Measurements from ENCODE around the gene TTC14. TPM values are rescaled to one million over a fixed set of nuclear protein-coding genes. Genes with fewer than 3 reads are reported as not detected.

Gene TTC14
- total and polyA plus RNA-seq, 2 of the 4 experiments (the other 2 are of a cell fraction), result 16.9 to 38.5 TPM

- TF ChIP-seq RAD21 (IDR thresholded peaks at IDR 0.05; ENCODE audit: low read length), result no peak
- TF ChIP-seq CHD1 (IDR thresholded peaks at IDR 0.05; ENCODE audit: low read depth, low read length), result no peak
- no peak for TF ChIP-seq FOS (IDR thresholded peaks at IDR 0.05; ENCODE audit: low read depth, low read length)
- no peak for TF ChIP-seq BHLHE40 (IDR thresholded peaks at IDR 0.05; ENCODE audit: low read depth, low read length)
- TF ChIP-seq, protein P1, sequence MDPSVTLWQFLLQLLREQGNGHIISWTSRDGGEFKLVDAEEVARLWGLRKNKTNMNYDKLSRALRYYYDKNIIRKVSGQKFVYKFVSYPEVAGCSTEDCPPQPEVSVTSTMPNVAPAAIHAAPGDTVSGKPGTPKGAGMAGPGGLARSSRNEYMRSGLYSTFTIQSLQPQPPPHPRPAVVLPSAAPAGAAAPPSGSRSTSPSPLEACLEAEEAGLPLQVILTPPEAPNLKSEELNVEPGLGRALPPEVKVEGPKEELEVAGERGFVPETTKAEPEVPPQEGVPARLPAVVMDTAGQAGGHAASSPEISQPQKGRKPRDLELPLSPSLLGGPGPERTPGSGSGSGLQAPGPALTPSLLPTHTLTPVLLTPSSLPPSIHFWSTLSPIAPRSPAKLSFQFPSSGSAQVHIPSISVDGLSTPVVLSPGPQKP (IDR thresholded peaks at IDR 0.05; ENCODE audit: borderline replicate concordance, low read depth, low read length), result no peak
- TF ChIP-seq, protein P2, sequence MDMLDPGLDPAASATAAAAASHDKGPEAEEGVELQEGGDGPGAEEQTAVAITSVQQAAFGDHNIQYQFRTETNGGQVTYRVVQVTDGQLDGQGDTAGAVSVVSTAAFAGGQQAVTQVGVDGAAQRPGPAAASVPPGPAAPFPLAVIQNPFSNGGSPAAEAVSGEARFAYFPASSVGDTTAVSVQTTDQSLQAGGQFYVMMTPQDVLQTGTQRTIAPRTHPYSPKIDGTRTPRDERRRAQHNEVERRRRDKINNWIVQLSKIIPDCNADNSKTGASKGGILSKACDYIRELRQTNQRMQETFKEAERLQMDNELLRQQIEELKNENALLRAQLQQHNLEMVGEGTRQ (IDR thresholded peaks at IDR 0.05; ENCODE audit: low read depth, low read length), result no peak
- no peak for TF ChIP-seq CEBPB (IDR thresholded peaks at IDR 0.05; ENCODE audit: low read depth, low read length)
- TF ChIP-seq MXI1 (IDR thresholded peaks at IDR 0.05; ENCODE audit: borderline replicate concordance, low read depth, low read length), result no peak
- no peak for TF ChIP-seq RCOR1 (IDR thresholded peaks at IDR 0.05; ENCODE audit: insufficient replicate concordance, low read length)
- TF ChIP-seq MAFK (IDR thresholded peaks at IDR 0.05; ENCODE audit: low read depth, low read length), result no peak
- no peak for TF ChIP-seq RFX5 (IDR thresholded peaks at IDR 0.05; ENCODE audit: low read depth, low read length)
- no peak for TF ChIP-seq CTCF (conservative IDR thresholded peaks at IDR 0.05; ENCODE audit: low read depth, low read length)
- no peak for TF ChIP-seq MAZ (IDR thresholded peaks at IDR 0.05; ENCODE audit: borderline replicate concordance, low read depth, low read length)
- TF ChIP-seq NFE2L2 (IDR thresholded peaks at IDR 0.05; ENCODE audit: low read depth, low read length), result no peak
- TF ChIP-seq SMC3 (IDR thresholded peaks at IDR 0.05; ENCODE audit: low read depth, low read length), result no peak
- no peak overlapping the region for H3K18ac ChIP-seq (ENCODE audit: low read depth, low read length)
- H3K9me1 ChIP-seq (ENCODE audit: insufficient read depth, low read length), result no peaks in the 10 kb centered on the region
- CTCF ChIA-PET, result interaction anchor here (0.5 to 2.1 kb wide), 6 partner anchors 11 to 835 kb away, joined by 3 to 8 read pairs (median 4); no protein-coding TSS in a partner anchor
- BruUV-seq (replicated peaks), result no TSS peak
- H2BK120ac ChIP-seq (ENCODE audit: low read depth, low read length), result no peak overlapping the region
- no peaks in the 10 kb centered on the region for H3K36me3 ChIP-seq (ENCODE audit: control insufficient read depth, insufficient read depth, low read length)
- no peak overlapping the region for H2BK5ac ChIP-seq (ENCODE audit: low read depth, low read length, poor library complexity, severe bottlenecking)
- in situ Hi-C loops (cut with MboI; ENCODE audit: low sequenced_read_pairs) (loop anchor here (25.0 kb wide), 1 partner anchor 833 kb away; no protein-coding TSS in a partner anchor), dilution Hi-C loops (cut with HindIII; ENCODE audit: low sequenced_read_pairs, unreplicated experiment) (no loop called here), intact Hi-C loops (cut with micrococcal nuclease) (loop anchor here (1.0 to 2.0 kb wide), 2 partner anchors 666 to 827 kb away; no protein-coding TSS in a partner anchor)
- H3K9ac ChIP-seq (ENCODE audit: low read depth, low read length), result no peak overlapping the region
- H3K4me2 ChIP-seq (ENCODE audit: low read depth, low read length), result no peak overlapping the region
- no peak overlapping the region for H4K5ac ChIP-seq (ENCODE audit: low read depth, low read length)
- no peak overlapping the region for H2AK5ac ChIP-seq (ENCODE audit: low read depth, low read length)
- H2AFZ ChIP-seq (replicated peaks; ENCODE audit: low read length, poor library complexity), result no peak overlapping the region
- ATAC-seq (ENCODE audit: low read depth), result no peak
- no peak overlapping the region for H2BK15ac ChIP-seq (ENCODE audit: low read depth, low read length)
- no peaks in the 10 kb centered on the region for H4K20me1 ChIP-seq (ENCODE audit: insufficient read depth, low read length)
- no peak overlapping the region for H3K56ac ChIP-seq (ENCODE audit: extremely low read depth, insufficient read depth, low read length)
- H4K91ac ChIP-seq (ENCODE audit: insufficient read depth, low read depth, low read length), result no peak overlapping the region
- no peak for DNase-seq
- no peak overlapping the region for H3K23ac ChIP-seq (ENCODE audit: low read depth, low read length)
- no peak overlapping the region for H2BK20ac ChIP-seq (ENCODE audit: low read depth, low read length)
- no peaks in the 10 kb centered on the region for H3K9me3 ChIP-seq (ENCODE audit: control insufficient read depth, insufficient read depth, low read length)
- WGBS, 2 experiments (ENCODE audit: extremely low coverage in 2 of 2, insufficient read length in 1 of 2), result no CpG with 5 or more reads among the region's 1 CpG
- no peak overlapping the region for H3K4ac ChIP-seq (ENCODE audit: low read depth, low read length)
- H3K4me3 ChIP-seq (ENCODE audit: insufficient read depth, low read depth, low read length), result no peak overlapping the region
- no peaks in the 10 kb centered on the region for H3K79me1 ChIP-seq (ENCODE audit: low read depth in 1 of 2, low read length in 2 of 2)
- H4K8ac ChIP-seq (ENCODE audit: low read depth in 2 of 2, low read length in 2 of 2), result no peak overlapping the region
- H2AK9ac ChIP-seq (replicated peaks; ENCODE audit: low read depth, low read length, poor library complexity), result no peak overlapping the region
- H3K27me3 ChIP-seq (ENCODE audit: control insufficient read depth, insufficient read depth, low read length), result no peaks in the 10 kb centered on the region
- H3K4me1 ChIP-seq (ENCODE audit: control insufficient read depth, insufficient read depth, low read length), result no peaks in the 10 kb centered on the region
- H3K27ac ChIP-seq (ENCODE audit: insufficient read depth, low read length), result no peak overlapping the region
- POLR2A ChIA-PET (ENCODE audit: unreplicated experiment), result no interaction called here
- H3K14ac ChIP-seq (replicated peaks; ENCODE audit: low read depth, low read length), result no peak overlapping the region
Measured at GRCh38 chr3:180595559-180595935, 6.4 kb upstream of the TTC14 start.
